ENCODE results near the gene EID2B.

DNA sequence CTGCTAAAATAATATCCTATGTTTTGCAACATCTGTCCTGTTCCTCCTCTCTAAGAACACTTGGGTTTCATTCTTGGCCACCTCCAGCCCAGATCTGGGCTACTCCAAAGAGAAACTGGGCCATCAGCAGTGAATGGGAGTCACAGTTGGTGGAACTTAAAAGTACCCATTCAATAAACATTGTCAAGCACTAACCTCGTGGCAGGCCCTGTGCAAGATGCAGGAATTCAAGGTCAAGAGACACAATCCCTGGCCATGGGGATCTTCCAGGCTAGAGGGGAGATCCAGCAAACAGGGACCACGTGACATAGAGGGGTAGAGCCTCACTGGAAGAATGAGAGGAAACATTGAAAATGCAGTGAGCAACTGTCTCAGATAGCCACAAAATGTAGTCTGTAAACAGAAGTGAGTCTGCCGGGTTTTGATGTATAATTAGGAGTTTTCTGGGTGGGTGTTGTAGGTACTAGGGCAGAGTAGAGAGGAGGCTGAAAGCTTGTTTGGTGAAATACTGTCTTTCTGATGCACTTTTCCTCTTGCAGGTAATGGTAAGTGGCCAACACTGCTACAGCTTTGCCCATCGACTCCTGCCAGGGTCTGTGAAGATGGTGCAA, 22.2 kb upstream of the EID2B start:
- TF ChIP-seq, protein P1, sequence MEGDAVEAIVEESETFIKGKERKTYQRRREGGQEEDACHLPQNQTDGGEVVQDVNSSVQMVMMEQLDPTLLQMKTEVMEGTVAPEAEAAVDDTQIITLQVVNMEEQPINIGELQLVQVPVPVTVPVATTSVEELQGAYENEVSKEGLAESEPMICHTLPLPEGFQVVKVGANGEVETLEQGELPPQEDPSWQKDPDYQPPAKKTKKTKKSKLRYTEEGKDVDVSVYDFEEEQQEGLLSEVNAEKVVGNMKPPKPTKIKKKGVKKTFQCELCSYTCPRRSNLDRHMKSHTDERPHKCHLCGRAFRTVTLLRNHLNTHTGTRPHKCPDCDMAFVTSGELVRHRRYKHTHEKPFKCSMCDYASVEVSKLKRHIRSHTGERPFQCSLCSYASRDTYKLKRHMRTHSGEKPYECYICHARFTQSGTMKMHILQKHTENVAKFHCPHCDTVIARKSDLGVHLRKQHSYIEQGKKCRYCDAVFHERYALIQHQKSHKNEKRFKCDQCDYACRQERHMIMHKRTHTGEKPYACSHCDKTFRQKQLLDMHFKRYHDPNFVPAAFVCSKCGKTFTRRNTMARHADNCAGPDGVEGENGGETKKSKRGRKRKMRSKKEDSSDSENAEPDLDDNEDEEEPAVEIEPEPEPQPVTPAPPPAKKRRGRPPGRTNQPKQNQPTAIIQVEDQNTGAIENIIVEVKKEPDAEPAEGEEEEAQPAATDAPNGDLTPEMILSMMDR (IDR thresholded peaks at IDR 0.05): no peak
- no peak for TF ChIP-seq ZFX (IDR thresholded peaks at IDR 0.05; ENCODE audit: borderline replicate concordance)
